Suprapubic skin (tissue), 4 donors: Measurements from ENCODE around the gene HACD2.

Experiments used
- EP300 ChIP-seq: sonication (generic); formaldehyde crosslinking; IDR thresholded peaks from one replicate; pipeline ENCODE4 v1.6.1; 2017; ENCODE audit warnings: antibody characterized with exemption
- POLR2A ChIP-seq, 2 donors: fragments of 450-650 bp; IDR thresholded peaks; one replicate each; pipeline ENCODE4 v1.6.1; 2017; ENCODE audit warnings: antibody characterized with exemption in 2 of 2, mild to moderate bottlenecking in 2 of 2, moderate library complexity in 2 of 2
- POLR2AphosphoS5 ChIP-seq, 3 donors: sonication (generic); formaldehyde crosslinking; IDR thresholded peaks; one replicate each; pipeline ENCODE4 v1.6.1; 2017; ENCODE audit warnings: antibody characterized with exemption in 3 of 3
- TF ChIP-seq, protein P1 (sequence below), 2 donors: fragments of 200-600 bp in 1 of 2; fragments of 450-650 bp in 1 of 2; sonication (generic) in 1 of 2; IDR thresholded peaks; one replicate each; pipeline ENCODE4 v1.5.1; 2016 to 2019; ENCODE audit warnings: antibody characterized with exemption in 2 of 2, mild to moderate bottlenecking in 1 of 2, moderate library complexity in 1 of 2

DNA sequence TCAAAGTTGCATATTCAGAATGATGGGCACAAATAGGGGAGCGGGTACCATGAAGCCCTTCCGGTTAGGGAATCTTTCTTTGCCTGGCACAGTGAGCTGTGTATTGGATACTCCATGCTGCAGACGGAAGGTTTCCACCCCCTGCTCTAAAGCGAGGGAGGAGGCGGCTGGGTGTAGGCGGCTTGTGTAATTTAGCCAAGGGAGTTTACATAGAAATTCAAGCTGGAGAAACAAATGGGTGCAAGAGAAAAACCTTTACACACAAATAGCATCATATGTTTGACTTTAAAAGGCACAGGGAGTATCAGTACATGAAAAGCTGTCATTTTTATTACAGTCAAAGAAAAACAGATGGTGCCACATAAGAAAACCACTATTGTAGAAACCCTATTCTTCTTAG, 76.7 kb downstream of the HACD2 start:
- TF ChIP-seq EP300 (no peak), POLR2A (IDR thresholded peaks at IDR 0.05) (no peak), POLR2AphosphoS5 (IDR thresholded peaks at IDR 0.05) (no peak)
- TF ChIP-seq, protein P1, sequence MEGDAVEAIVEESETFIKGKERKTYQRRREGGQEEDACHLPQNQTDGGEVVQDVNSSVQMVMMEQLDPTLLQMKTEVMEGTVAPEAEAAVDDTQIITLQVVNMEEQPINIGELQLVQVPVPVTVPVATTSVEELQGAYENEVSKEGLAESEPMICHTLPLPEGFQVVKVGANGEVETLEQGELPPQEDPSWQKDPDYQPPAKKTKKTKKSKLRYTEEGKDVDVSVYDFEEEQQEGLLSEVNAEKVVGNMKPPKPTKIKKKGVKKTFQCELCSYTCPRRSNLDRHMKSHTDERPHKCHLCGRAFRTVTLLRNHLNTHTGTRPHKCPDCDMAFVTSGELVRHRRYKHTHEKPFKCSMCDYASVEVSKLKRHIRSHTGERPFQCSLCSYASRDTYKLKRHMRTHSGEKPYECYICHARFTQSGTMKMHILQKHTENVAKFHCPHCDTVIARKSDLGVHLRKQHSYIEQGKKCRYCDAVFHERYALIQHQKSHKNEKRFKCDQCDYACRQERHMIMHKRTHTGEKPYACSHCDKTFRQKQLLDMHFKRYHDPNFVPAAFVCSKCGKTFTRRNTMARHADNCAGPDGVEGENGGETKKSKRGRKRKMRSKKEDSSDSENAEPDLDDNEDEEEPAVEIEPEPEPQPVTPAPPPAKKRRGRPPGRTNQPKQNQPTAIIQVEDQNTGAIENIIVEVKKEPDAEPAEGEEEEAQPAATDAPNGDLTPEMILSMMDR (IDR thresholded peaks at IDR 0.05) = no peak
